IgD-negative memory B cell (primary cell): ENCODE measurements around the gene PRKAG2. TPM values are rescaled to one million over a fixed set of nuclear protein-coding genes. Genes with fewer than 3 reads are reported as not detected.
A peak's percentile ranks its signal among the peaks of the same experiment; 100 is the strongest.

Experiments used
- H3K27ac Mint-ChIP-seq, 3 donors: one replicate each; pipeline ENCODE4 v1.8.0; 2020 to 2022; ENCODE audit warnings: mild to moderate bottlenecking in 3 of 3, mixed read lengths in 3 of 3, moderate library complexity in 1 of 3
- H3K27me3 Mint-ChIP-seq: one replicate; pipeline ENCODE4 v1.8.0; 2021; ENCODE audit warnings: mixed read lengths
- H3K36me3 Mint-ChIP-seq: one replicate; pipeline ENCODE4 v1.8.0; 2020; ENCODE audit warnings: mild to moderate bottlenecking, mixed read lengths
- H3K4me1 Mint-ChIP-seq, 3 donors: one replicate each; pipeline ENCODE4 v1.8.0; 2020 to 2022; ENCODE audit warnings: mixed read lengths in 3 of 3, mild to moderate bottlenecking in 1 of 3
- H3K4me3 Mint-ChIP-seq, 4 donors: one replicate each; pipeline ENCODE4 v1.8.0; 2020 to 2022; ENCODE audit warnings: mild to moderate bottlenecking in 4 of 4, mixed read lengths in 4 of 4, moderate library complexity in 3 of 4
- H3K9me3 Mint-ChIP-seq, 3 donors: one replicate each; pipeline ENCODE4 v1.8.0; 2020 to 2021; ENCODE audit warnings: mixed read lengths in 3 of 3, mild to moderate bottlenecking in 1 of 3
- polyA plus RNA-seq: library from polyadenylated mRNA; unstranded; fragments of 300-500 nt; fragmentation: Illumina TruSeq; gene quantifications from one replicate; pipeline ENCODE4 v1.2.3, GENCODE V29; 2021

The PRKAG2 gene
- polyA plus RNA-seq, 1 donor from 2014 or later: 21.3 TPM

DNA sequence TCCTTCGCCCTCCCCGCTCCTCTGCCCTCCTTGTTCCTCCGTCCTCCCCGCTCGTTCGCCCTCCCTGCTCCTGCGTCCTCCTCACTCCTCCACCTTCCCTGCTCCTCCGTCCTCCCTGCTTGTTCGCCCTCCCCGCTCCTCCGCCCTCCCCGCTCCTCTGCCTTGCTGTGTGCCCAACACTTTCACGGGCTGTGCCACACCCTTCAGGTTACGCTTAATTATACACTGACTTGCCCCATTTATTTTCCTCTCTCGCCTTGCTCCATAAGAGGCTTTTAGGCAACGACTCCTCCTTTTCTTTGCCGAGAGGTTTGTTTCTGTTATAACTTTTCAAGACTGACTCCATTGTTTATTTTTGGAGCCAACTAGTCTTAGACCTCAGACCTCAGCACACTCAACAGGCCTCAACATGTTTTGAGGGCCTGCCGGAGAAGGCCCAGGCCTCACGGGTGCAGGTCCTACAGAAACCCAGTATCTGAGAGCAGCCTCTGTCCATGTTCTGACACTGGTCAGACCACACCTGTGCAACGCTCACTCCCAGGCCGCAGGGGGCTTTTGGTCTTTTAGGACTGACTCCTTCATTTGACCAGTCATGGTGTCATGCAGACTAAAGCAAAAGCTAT, 18.2 kb upstream of the PRKAG2 start:
- peaks cover 2 to 4% (median 4%) of the 10 kb centered on the region in 3 donors for H3K4me1 Mint-ChIP-seq
- H3K4me3 Mint-ChIP-seq: no peak overlapping the region
- H3K9me3 Mint-ChIP-seq: no peaks in the 10 kb centered on the region
- no peak overlapping the region for H3K27ac Mint-ChIP-seq
- no peaks in the 10 kb centered on the region for H3K36me3 Mint-ChIP-seq
- H3K27me3 Mint-ChIP-seq: peaks cover 12% of the 10 kb centered on the region

DNA sequence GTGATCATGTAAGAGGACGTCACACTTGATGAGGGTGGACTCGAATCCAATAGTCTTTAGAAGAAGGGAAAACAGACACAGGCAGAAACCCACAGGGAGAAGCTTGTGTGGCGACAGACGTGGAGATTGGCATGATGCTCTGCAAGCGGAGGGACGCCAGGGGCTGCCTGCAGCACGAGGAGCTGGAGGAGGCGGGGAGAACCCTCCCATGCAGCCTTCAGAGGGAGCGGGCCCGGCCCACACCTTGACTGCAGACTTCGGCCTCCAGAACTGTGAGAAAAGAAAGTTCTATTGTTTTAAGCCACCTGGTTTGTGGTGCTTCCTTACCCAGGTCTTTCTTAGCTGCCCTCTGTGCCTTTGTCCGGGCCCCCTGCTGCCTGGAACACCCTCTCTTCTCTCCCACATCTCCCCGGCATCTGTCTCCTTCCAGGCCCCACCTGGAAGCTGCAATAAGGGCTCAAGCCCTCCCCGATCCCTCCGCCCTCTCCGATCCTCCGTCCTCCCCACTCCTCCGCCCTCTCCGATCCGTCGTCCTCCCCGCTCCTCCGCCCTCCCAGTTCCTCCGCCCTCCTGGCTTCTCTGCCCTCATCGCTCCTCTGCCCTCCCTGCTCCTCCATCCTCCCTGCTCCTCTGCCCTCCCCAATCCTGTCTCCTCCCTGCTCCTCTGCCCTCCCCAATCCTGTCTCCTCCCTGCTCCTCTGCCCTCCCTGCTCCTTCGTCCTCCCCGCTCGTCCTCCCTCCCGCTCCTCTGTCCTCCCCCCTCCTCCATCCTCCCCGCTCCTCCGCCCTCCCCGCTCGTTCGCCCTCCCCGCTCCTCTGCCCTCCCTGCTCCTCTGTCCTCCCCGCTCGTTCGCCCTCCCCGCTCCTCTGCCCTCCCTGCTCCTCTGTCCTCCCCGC, 17.4 kb upstream of the PRKAG2 start:
- H3K36me3 Mint-ChIP-seq: no peaks in the 10 kb centered on the region
- peaks cover 2 to 4% (median 4%) of the 10 kb centered on the region in 3 donors for H3K4me1 Mint-ChIP-seq
- no peaks in the 10 kb centered on the region for H3K9me3 Mint-ChIP-seq
- H3K27ac Mint-ChIP-seq: no peak overlapping the region
- no peak overlapping the region for H3K4me3 Mint-ChIP-seq
- peaks cover 5% of the 10 kb centered on the region for H3K27me3 Mint-ChIP-seq

DNA sequence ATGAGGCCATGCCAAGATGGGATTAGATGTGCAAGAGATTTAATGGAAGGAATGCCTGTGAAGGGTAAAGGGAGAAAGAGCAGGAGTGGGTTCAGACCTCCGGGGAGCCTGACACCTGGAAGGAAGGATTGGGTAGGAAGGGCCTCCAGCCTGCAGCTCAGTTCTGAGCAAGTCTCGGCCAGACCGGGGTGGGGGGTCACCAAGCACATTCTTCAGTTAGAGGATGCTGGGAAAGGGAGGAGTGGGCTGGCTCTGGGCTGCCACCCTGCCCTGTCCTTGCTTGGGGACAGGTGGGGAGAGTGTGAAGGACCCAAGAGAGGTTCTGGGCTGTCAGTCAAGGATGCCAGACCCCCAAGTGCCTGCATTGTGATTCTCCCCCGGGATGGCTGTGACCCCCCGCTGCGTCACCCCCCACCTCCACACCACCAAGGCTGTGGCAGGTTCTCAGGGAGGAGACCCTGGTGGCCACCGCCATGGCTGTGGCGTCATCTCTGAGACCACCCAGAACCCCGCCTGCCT, 16.5 kb upstream of the PRKAG2 start:
- H3K4me3 Mint-ChIP-seq: no peak overlapping the region
- no peaks in the 10 kb centered on the region for H3K9me3 Mint-ChIP-seq
- peaks cover 3% of the 10 kb centered on the region for H3K27me3 Mint-ChIP-seq
- peaks cover 2 to 4% (median 4%) of the 10 kb centered on the region in 3 donors for H3K4me1 Mint-ChIP-seq
- no peak overlapping the region for H3K27ac Mint-ChIP-seq
- H3K36me3 Mint-ChIP-seq: no peaks in the 10 kb centered on the region

DNA sequence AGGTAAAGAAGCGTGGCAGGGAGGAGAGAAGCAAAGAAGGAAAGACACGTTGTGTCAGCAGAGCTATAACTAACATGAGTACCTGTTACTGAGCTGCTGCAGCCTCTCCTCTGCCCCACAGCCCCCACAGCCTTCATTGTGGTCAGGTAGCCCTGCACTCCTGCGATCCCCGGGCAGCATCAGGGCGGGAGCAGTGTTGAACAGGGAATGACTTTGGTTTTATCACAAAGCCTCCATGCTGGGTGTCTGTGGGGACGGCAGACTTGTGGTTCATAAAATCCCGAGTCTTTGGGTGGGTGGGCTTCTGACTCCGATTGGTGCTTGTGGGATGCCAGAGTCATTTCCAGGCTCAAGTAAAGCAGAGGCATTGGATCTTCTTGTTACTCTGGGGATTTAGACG, 14.8 kb upstream of the PRKAG2 start:
- no peaks in the 10 kb centered on the region for H3K36me3 Mint-ChIP-seq
- H3K4me1 Mint-ChIP-seq: peaks cover 2 to 4% (median 4%) of the 10 kb centered on the region in 3 donors
- no peak overlapping the region for H3K27ac Mint-ChIP-seq
- no peaks in the 10 kb centered on the region for H3K9me3 Mint-ChIP-seq
- H3K4me3 Mint-ChIP-seq: no peak overlapping the region
- H3K27me3 Mint-ChIP-seq: peaks cover 3% of the 10 kb centered on the region

DNA sequence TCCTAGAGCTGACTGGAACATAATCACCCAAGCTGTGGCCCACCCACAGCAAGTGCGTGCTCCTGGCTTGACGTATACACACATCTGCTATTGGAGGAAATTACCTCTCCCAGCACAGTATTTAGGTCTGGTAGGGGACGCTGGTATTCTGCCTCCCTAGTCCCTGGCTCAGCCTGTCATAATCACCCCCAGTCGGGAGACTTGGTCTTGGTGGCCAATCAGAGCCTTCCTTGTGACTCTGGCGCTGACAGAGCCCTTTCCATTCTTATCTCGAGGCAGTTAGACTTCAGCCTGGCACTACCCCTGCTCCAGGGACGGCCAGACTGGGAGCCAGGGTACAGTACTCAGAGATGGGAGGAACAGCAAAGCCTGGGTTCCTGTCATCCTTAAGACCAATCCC, 14.3 kb upstream of the PRKAG2 start:
- Mint-ChIP-seq H3K4me3 (no peak overlapping the region), H3K9me3 (no peaks in the 10 kb centered on the region), H3K4me1 (peaks cover 2 to 4% (median 4%) of the 10 kb centered on the region in 3 donors), H3K36me3 (no peaks in the 10 kb centered on the region), H3K27me3 (peaks cover 3% of the 10 kb centered on the region), H3K27ac (no peak overlapping the region)

DNA sequence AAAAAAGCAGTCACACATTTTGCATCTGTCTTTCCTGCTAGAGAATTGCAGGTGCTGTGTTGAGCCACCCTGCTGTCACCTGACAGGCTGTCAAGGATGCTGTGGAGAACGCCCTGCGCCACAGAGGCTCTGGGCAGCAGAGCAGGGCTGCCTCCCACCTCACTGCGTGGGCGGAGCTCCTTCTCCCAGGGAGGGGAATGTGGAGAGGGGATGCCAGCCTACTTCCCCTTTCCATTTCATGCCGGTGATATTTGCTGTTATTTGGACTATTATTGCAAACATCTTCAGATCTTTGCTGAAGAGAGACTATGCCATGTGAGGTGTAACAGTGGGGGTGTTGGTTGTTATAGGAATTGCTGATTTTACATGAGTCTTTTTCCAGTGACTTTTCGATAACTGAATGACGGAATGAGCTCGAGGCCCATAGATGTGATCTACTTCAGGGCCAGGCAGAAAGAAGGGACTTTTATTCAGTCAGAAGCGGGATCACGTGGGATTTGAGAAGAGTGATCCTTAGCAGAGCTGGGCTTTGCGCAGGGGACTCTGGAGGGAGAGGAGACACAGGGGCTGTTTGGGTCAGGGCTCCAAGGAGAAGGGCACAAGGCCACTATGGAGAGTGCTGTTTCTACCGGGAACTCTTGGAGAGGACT, 13.6 kb upstream of the PRKAG2 start:
- peaks cover 3% of the 10 kb centered on the region for H3K27me3 Mint-ChIP-seq
- H3K27ac Mint-ChIP-seq: no peak overlapping the region
- H3K36me3 Mint-ChIP-seq: no peaks in the 10 kb centered on the region
- H3K4me1 Mint-ChIP-seq: peaks cover 2 to 4% (median 4%) of the 10 kb centered on the region in 3 donors
- no peak overlapping the region for H3K4me3 Mint-ChIP-seq
- no peaks in the 10 kb centered on the region for H3K9me3 Mint-ChIP-seq

DNA sequence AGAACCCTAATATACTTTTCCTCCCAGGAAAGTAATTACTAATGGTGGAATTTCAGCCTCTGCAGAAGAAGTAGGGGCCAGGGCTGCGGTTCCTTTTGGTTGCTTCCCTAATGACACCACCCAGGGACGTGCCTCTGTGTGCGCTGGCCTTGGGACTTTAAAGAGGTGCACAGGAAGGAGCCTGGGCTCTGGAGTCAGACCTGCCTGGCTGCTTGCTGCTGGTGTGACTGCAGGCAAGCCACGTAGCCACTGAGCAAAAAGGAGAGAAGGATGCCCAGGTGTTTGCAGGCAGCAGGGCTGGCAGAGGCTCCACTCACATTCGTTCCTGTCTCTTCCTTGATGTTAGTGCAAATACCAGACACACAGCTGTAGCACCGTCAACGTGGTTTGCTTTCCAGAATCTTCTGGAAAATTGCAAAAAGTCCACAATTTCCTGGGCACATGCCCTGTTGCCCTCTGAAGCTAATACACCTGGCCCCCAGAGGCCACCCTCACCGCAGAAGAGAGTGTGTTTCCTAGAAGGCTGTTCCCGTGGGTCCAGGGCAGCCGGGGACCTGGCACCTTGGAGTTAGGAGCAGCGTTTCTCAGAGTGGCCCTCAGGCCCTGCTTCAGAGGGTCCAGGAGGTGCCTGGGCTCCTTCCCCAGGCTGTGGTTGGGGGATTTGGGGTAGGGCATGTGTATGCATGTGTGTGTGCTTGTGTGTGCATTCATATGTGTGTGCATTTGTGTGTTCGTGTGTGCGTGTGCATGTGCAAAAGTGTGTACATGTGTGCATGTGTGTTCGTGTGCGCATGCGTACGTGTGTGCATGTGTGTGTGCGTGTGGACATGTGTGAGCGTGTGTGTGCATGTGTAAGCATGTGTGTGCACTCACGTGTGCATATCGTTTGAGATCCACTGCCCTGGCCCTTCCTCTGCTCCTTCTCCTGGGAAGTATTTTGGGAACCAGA, 12.8 kb upstream of the PRKAG2 start:
- Mint-ChIP-seq H3K27ac (no peak overlapping the region), H3K4me3 (no peak overlapping the region), H3K27me3 (peaks cover 3% of the 10 kb centered on the region), H3K36me3 (no peaks in the 10 kb centered on the region), H3K9me3 (no peaks in the 10 kb centered on the region), H3K4me1 (peaks cover 3 to 10% (median 4%) of the 10 kb centered on the region in 3 donors)

DNA sequence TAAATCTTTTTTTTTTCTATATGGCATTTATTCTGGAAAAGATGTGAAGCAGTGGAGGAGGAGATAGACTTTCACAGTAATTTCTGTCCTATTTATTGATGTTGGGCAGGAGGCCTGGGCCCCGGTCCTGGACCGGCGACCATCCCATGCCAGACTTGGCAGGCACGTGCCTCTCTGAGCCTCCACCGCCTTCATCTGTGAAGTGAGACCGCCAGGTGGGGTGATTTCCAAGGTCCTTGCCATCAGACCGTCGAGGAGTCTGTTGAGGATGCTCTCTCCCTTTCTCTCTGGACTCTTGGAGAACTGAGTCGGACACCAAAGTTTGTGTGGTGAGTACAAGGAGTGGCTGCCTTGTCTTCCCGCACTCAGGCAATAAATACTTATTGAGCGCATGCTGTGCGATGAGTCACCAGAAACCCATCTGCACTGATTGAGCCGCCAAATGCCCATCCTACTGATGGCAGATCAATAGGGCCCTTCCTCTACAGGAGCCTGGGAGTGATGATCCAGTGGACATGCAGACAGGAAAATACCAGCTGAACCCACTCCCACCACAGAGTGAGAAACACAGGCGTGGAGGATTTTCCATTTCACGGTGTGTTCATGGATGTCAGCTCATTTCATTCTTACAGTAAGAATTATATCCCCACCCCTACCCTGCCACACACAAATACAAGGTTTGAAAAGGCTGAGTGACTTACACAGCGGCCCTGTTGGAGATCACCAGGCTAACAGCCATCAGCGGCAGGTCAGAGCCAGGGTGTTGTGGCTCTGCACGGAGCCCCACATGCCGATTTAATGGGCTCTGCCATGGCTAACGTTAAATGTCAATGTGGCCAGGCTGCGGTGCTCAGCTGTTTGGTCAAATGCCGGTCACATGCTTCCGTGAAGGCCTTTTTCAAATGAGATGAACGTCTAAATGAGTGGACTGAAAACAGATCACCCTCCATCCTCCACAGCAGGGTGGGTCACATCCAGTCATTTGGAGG, 11.5 kb upstream of the PRKAG2 start:
- Mint-ChIP-seq H3K4me1 (peaks cover 3 to 10% (median 4%) of the 10 kb centered on the region in 3 donors), H3K27ac (peak overlapping the region in 1 of 3 donors; percentile 23), H3K36me3 (no peaks in the 10 kb centered on the region), H3K27me3 (peaks cover 4% of the 10 kb centered on the region), H3K4me3 (no peak overlapping the region), H3K9me3 (no peaks in the 10 kb centered on the region)

DNA sequence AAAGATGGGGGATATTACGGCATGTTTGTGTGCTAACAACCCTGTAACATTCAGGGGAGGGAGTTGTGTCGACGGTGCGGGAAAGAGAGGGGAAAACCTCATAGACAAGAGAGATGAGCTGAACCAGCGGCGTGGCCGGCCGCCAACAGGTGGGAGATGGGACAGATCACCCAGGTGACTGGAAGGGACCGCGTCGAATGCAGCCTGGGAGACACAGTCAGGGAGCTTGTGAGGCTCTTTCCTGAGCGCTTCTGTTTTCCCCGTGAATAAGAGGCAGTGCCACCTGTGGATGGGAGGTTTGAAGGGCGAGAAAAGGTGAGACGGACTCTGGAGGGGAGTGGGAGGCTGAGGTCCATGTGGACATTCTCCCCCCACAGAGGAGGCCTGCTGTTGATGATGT, 9.9 kb upstream of the PRKAG2 start:
- H3K36me3 Mint-ChIP-seq: no peaks in the 10 kb centered on the region
- peaks cover 3 to 10% (median 4%) of the 10 kb centered on the region in 3 donors for H3K4me1 Mint-ChIP-seq
- no peaks in the 10 kb centered on the region for H3K9me3 Mint-ChIP-seq
- no peak overlapping the region for H3K4me3 Mint-ChIP-seq
- peaks cover 8% of the 10 kb centered on the region for H3K27me3 Mint-ChIP-seq
- H3K27ac Mint-ChIP-seq: no peak overlapping the region

DNA sequence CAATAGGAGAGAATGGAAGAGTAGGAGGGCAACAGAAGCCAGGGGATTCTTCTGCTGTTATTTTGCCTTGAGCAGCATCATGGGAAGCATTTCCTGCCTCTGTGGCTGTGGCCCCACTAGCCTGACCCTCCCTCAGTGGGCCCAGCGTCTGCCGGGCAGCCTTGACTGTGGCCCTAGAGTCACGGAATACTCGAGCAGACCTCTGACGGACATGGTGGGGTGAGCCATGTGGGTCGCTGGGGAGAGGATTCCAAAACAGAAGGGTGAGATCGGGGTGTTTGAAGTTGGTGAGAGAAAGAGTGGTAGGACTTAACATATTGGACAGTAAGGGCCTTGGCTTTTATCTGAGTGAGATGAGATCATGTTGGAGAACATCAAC, 8.3 kb upstream of the PRKAG2 start:
- H3K27me3 Mint-ChIP-seq: peaks cover 8% of the 10 kb centered on the region
- H3K4me3 Mint-ChIP-seq: no peak overlapping the region
- H3K4me1 Mint-ChIP-seq: peaks cover 0 to 5% (median 1%) of the 10 kb centered on the region in 3 donors
- no peak overlapping the region for H3K27ac Mint-ChIP-seq
- no peaks in the 10 kb centered on the region for H3K36me3 Mint-ChIP-seq
- H3K9me3 Mint-ChIP-seq: no peaks in the 10 kb centered on the region

DNA sequence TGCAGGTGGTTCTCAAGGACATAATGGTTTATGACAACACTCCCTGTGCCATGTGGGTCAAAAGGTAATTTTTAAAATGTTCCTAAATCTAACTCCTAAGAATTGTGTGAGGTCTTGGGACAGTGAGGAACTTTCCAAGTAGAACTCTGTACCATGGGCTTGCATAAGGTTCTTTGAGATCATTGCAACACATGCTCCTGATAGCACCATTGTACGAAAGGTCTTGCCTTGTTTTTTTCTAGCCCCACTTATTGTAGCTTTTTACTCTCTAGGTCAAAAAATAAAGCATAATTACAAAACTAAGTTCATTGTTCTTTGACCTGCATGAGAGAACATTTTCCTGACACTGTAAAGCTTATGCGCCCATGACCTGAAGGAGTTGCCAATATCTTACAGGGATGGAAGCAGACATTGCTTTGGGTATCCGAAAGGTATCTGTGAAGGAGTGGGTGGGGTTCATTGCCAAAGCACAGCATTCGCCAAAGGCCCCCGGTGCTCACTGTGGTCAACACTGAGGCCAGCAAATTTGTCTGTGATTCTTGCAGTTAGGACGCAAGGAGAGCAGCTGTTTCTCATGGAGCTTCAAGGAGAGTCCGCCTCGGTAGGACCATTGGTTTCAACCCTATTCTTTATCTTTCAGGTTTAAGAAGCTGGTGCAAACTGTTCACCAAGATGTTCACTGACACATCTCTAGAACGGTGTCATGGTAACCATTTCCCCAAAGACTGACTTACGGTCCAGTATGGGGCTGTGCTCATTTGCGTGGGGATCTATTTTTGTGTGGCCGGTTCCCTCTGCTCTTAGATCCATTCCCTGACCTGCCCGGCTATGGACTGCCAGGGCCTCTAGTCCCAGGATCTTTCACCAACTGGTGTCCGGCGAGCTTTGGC, 7.6 kb upstream of the PRKAG2 start:
- peaks cover 0 to 5% (median 1%) of the 10 kb centered on the region in 3 donors for H3K4me1 Mint-ChIP-seq
- H3K27me3 Mint-ChIP-seq: peaks cover 8% of the 10 kb centered on the region
- H3K36me3 Mint-ChIP-seq: no peaks in the 10 kb centered on the region
- no peaks in the 10 kb centered on the region for H3K9me3 Mint-ChIP-seq
- H3K27ac Mint-ChIP-seq: no peak overlapping the region
- no peak overlapping the region for H3K4me3 Mint-ChIP-seq

DNA sequence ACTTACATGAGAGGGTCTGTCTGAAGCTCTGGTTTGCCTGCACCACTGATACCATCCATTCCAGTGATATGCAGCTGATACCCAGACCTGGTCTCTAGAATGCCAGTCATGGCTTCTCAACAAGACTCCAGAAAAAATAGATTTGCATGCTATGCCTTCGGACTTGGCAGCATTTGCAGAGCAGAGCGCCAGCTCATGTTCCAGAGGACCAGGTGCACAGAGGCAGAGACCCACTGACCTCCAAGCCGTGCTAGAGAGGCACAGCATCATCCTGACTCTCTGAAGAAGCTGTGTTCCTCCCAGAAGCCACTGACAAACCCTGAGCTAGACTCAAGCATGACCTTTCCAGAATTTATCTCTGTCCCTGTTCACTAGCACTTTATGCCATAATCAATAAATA, 6.9 kb upstream of the PRKAG2 start:
- Mint-ChIP-seq H3K27ac (no peak overlapping the region), H3K27me3 (peaks cover 8% of the 10 kb centered on the region), H3K9me3 (no peaks in the 10 kb centered on the region), H3K4me3 (peak overlapping the region in 2 of 4 donors; percentile 15 to 39), H3K4me1 (peaks cover 0 to 5% (median 1%) of the 10 kb centered on the region in 3 donors), H3K36me3 (no peaks in the 10 kb centered on the region)
